ENCODE data around the gene C16orf87. TPM values are rescaled to one million over a fixed set of nuclear protein-coding genes. Genes with fewer than 3 reads are reported as not detected.

Gene C16orf87
- total and polyA plus RNA-seq, 4 donors, result 4.1 to 12.9 (median 5.3) TPM

- no peaks in the 10 kb centered on the region for H3K27me3 ChIP-seq (ENCODE audit: control insufficient read depth in 4 of 4, insufficient read depth in 4 of 4, low read length in 3 of 4)
- H3K9me3 ChIP-seq (ENCODE audit: control insufficient read depth in 4 of 4, low read length in 3 of 4), result peaks cover 0 to 3% (median 1%) of the 10 kb centered on the region in 4 donors
- no peak overlapping the region for H3K9ac ChIP-seq (ENCODE audit: low read depth in 1 of 2, low read length in 2 of 2)
- H3K4me1 ChIP-seq (ENCODE audit: control insufficient read depth in 4 of 4, insufficient read depth in 4 of 4, low read length in 3 of 4), result peaks cover 0 to 10% (median 0%) of the 10 kb centered on the region in 4 donors
- H3K36me3 ChIP-seq (ENCODE audit: control insufficient read depth in 4 of 4, insufficient read depth in 3 of 4, low read depth in 1 of 4, low read length in 3 of 4), result peaks cover 0 to 2% (median 0%) of the 10 kb centered on the region in 4 donors
- no peak overlapping the region for H3K27ac ChIP-seq (ENCODE audit: low read depth in 1 of 2, low read length in 2 of 2)
- no peak for TF ChIP-seq TAF1 (conservative IDR thresholded peaks at IDR 0.05)
- DNase-seq (ENCODE audit: low spot score), result no peak
- H3K4me3 ChIP-seq (ENCODE audit: low read depth in 1 of 3, low read length in 3 of 3), result no peak overlapping the region
- WGBS, result 96% methylated on average over 1 of the region's 1 CpG
Observed at GRCh38 chr16:46793841-46794240, 37.1 kb downstream of the C16orf87 start.

GRCh38 chr16:46790599-46791270 is 40.2 kb downstream of the C16orf87 start:
- Histone ChIP-seq H3K9ac (ENCODE audit: low read depth in 1 of 2, low read length in 2 of 2) (no peak overlapping the region), H3K4me3 (ENCODE audit: low read depth in 1 of 3, low read length in 3 of 3) (peak overlapping the region in 1 of 3 donors; percentile 49), H3K27me3 (ENCODE audit: control insufficient read depth in 4 of 4, insufficient read depth in 4 of 4, low read length in 3 of 4) (no peaks in the 10 kb centered on the region), H3K36me3 (ENCODE audit: control insufficient read depth in 4 of 4, insufficient read depth in 3 of 4, low read depth in 1 of 4, low read length in 3 of 4) (no peaks in the 10 kb centered on the region), H3K4me1 (ENCODE audit: control insufficient read depth in 4 of 4, insufficient read depth in 4 of 4, low read length in 3 of 4) (peaks cover 0 to 10% (median 0%) of the 10 kb centered on the region in 4 donors), H3K27ac (ENCODE audit: low read depth in 1 of 2, low read length in 2 of 2) (no peak overlapping the region), H3K9me3 (ENCODE audit: control insufficient read depth in 4 of 4, low read length in 3 of 4) (peaks cover 0 to 3% (median 1%) of the 10 kb centered on the region in 4 donors)
- 86% methylated on average over 8 of the region's 8 CpGs for WGBS
- no peak for DNase-seq (ENCODE audit: low spot score)
- no peak for TF ChIP-seq HNF4G (IDR thresholded peaks at IDR 0.05)
- TF ChIP-seq TAF1 (conservative IDR thresholded peaks at IDR 0.05), result no peak
- no peak for TF ChIP-seq FOXA1 (IDR thresholded peaks at IDR 0.05)

- Histone ChIP-seq H3K9me3 (ENCODE audit: control insufficient read depth in 4 of 4, low read length in 3 of 4) (peaks cover 0 to 2% (median under 1%) of the 10 kb centered on the region in 4 donors), H3K27ac (ENCODE audit: low read depth in 1 of 2, low read length in 2 of 2) (peak overlapping the region in 1 of 2 donors; percentile 20), H3K4me1 (ENCODE audit: control insufficient read depth in 4 of 4, insufficient read depth in 4 of 4, low read length in 3 of 4) (peaks cover 0 to 10% (median 0%) of the 10 kb centered on the region in 4 donors), H3K9ac (ENCODE audit: low read depth in 1 of 2, low read length in 2 of 2) (no peak overlapping the region), H3K4me3 (ENCODE audit: low read depth in 1 of 3, low read length in 3 of 3) (peak overlapping the region; percentile 49 to 76 (median 68)), H3K36me3 (ENCODE audit: control insufficient read depth in 4 of 4, insufficient read depth in 3 of 4, low read depth in 1 of 4, low read length in 3 of 4) (no peaks in the 10 kb centered on the region), H3K27me3 (ENCODE audit: control insufficient read depth in 4 of 4, insufficient read depth in 4 of 4, low read length in 3 of 4) (no peaks in the 10 kb centered on the region)
- peak; percentile 85 for DNase-seq (ENCODE audit: low spot score)
- 12% methylated on average over 43 of the region's 43 CpGs for WGBS
- TF ChIP-seq HNF4G (IDR thresholded peaks at IDR 0.05) (no peak), HNF4A (conservative IDR thresholded peaks at IDR 0.05) (peak in 1 of 2 donors; percentile 37), REST (IDR thresholded peaks at IDR 0.05) (peak; percentile 15), ZBTB33 (IDR thresholded peaks at IDR 0.05) (peak; percentile 59), SP1 (IDR thresholded peaks at IDR 0.05) (peak; percentile 59)
Observed at GRCh38 chr16:46789499-46790414, 41.2 kb downstream of the C16orf87 start.
